Peyer's patch (tissue), 4 donors: ENCODE data around the gene RBM20. TPM values are rescaled to one million over a fixed set of nuclear protein-coding genes. Genes with fewer than 3 reads are reported as not detected.
A peak's percentile ranks its signal among the peaks of the same experiment; 100 is the strongest.

Experiments
- DNase-seq, 3 donors: peaks; one replicate each; pipeline ENCODE4 v3.0.0-alpha.2; 2017 to 2019
- H3K27ac ChIP-seq, 4 donors: fragments of 200-600 bp; sonication (generic); one replicate each; pipeline ENCODE4 v1.5.1; 2016 to 2019
- H3K27me3 ChIP-seq, 2 donors: fragments of 200-600 bp; sonication (generic); one replicate each; pipeline ENCODE4 v1.5.1; 2019
- H3K36me3 ChIP-seq, 3 donors: fragments of 200-600 bp; sonication (generic); one replicate each; pipeline ENCODE4 v1.5.1; 2016 to 2019
- H3K4me1 ChIP-seq, 4 donors: fragments of 200-600 bp; sonication (generic); one replicate each; pipeline ENCODE4 v1.5.1; 2016 to 2019
- H3K4me3 ChIP-seq, 4 donors: fragments of 200-600 bp; sonication (generic); 1 replicate in 3 of 4; 2 replicates in 1 of 4; pipeline ENCODE4 v1.5.1; 2016 to 2019; ENCODE audit warnings: mild to moderate bottlenecking in 1 of 4
- H3K9me3 ChIP-seq, 4 donors: fragments of 200-600 bp; sonication (generic); one replicate each; pipeline ENCODE4 v1.5.1; 2016 to 2019; ENCODE audit warnings: mild to moderate bottlenecking in 1 of 4
- CTCF ChIP-seq, 6 experiments: fragments of 450-650 bp in 4 of 6; fragments of 200-600 bp in 2 of 6; sonication (generic) in 1 of 6; IDR thresholded peaks; one replicate each; pipeline ENCODE4 v1.5.1; 2017 to 2019; ENCODE audit warnings: antibody characterized with exemption in 6 of 6, mild to moderate bottlenecking in 3 of 6, moderate library complexity in 1 of 6
- POLR2A ChIP-seq, 2 donors: fragments of 450-650 bp; IDR thresholded peaks; one replicate each; pipeline ENCODE4 v1.5.1; 2017; ENCODE audit warnings: antibody characterized with exemption in 2 of 2, mild to moderate bottlenecking in 2 of 2, moderate library complexity in 2 of 2
- total RNA-seq, 4 donors: library from RNA; depleted of rRNA; stranded (reverse); fragments of >200 nt; gene quantifications; one replicate each; pipeline ENCODE4 v1.1.0, GENCODE V29; 2016

Gene RBM20
- total RNA-seq, 4 donors from 2014 or later, result 0.80 to 4.1 (median 1.2) TPM

DNA sequence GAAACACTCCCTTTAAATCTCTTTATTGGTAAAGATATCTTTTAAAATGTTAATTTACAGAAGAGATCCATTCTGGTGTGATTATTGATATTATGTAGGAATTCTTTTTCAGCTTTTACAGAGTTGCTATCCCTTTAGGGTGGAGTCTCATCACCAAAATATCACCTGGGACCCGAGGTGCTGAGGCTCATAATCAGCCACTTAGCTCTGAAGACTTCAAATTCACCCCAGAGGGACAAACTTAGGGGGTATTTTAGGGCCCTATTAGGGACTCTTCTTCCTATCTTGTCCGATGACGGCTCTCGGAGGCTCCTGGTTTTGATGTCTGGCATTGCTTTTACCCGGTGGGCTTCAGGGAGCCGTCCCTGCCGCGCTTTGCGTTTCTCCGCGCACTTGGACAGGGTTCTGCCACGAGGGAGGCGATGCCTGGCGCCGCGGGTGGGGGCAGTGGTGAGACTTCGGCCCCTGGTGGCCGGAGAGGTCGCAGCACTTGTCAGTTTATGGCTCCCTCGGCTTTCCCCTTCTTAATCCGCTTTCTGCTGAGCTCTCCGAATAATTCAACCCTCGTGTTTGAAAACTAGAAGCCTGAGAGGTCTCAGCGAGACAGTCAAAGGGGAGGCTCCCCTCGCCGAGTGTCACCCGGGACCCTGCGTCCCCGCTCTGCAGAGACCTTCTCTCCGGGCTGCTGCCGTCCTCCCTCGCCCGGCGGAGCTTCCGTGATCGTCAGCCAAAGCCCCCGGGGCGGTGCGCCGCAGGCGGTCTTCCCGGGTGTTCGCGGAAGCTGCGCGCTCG lies 27.8 kb downstream of the RBM20 start:
- peaks cover 0 to 5% (median 0%) of the 10 kb centered on the region in 4 donors for H3K4me1 ChIP-seq
- peak; percentile 67 to 87 (median 84) for DNase-seq
- H3K36me3 ChIP-seq, result no peaks in the 10 kb centered on the region
- no peaks in the 10 kb centered on the region for H3K9me3 ChIP-seq
- peak; percentile 58 to 91 (median 72) for TF ChIP-seq CTCF (IDR thresholded peaks at IDR 0.05)
- TF ChIP-seq POLR2A (IDR thresholded peaks at IDR 0.05), result no peak
- H3K27me3 ChIP-seq, result no peaks in the 10 kb centered on the region
- H3K4me3 ChIP-seq, result peak overlapping the region; percentile 44 to 60 (median 55)
- H3K27ac ChIP-seq, result peak overlapping the region in 3 of 4 donors; percentile 35 to 67 (median 55)

- TF ChIP-seq CTCF (IDR thresholded peaks at IDR 0.05) (no peak), POLR2A (IDR thresholded peaks at IDR 0.05) (no peak)
- H3K27me3 ChIP-seq, result no peaks in the 10 kb centered on the region
- H3K27ac ChIP-seq, result peak overlapping the region in 3 of 4 donors; percentile 35 to 67 (median 55)
- no peak for DNase-seq
- no peaks in the 10 kb centered on the region for H3K9me3 ChIP-seq
- peak overlapping the region; percentile 44 to 60 (median 55) for H3K4me3 ChIP-seq
- peaks cover 0 to 5% (median 0%) of the 10 kb centered on the region in 4 donors for H3K4me1 ChIP-seq
- H3K36me3 ChIP-seq, result no peaks in the 10 kb centered on the region
Observed at GRCh38 chr10:110672580-110672919, 28.4 kb downstream of the RBM20 start.

- Histone ChIP-seq H3K27me3 (no peaks in the 10 kb centered on the region), H3K4me3 (no peak overlapping the region), H3K9me3 (no peaks in the 10 kb centered on the region), H3K4me1 (peaks cover 0 to 5% (median 0%) of the 10 kb centered on the region in 4 donors), H3K27ac (no peak overlapping the region), H3K36me3 (no peaks in the 10 kb centered on the region)
- TF ChIP-seq CTCF (IDR thresholded peaks at IDR 0.05), result no peak
- TF ChIP-seq POLR2A (IDR thresholded peaks at IDR 0.05), result no peak
- DNase-seq, result no peak
Observed at GRCh38 chr10:110676016-110676415, 31.9 kb downstream of the RBM20 start.

- TF ChIP-seq POLR2A (IDR thresholded peaks at IDR 0.05), result no peak
- TF ChIP-seq CTCF (IDR thresholded peaks at IDR 0.05), result no peak
- Histone ChIP-seq H3K4me1 (no peaks in the 10 kb centered on the region), H3K27ac (no peak overlapping the region), H3K36me3 (no peaks in the 10 kb centered on the region), H3K27me3 (no peaks in the 10 kb centered on the region), H3K9me3 (no peaks in the 10 kb centered on the region), H3K4me3 (no peak overlapping the region)
- no peak for DNase-seq
Observed at GRCh38 chr10:110679486-110680272, 35.5 kb downstream of the RBM20 start.

GRCh38 chr10:110680273-110681020 lies 36.3 kb downstream of the RBM20 start:
- TF ChIP-seq POLR2A (IDR thresholded peaks at IDR 0.05) (no peak), CTCF (IDR thresholded peaks at IDR 0.05) (no peak)
- Histone ChIP-seq H3K27ac (no peak overlapping the region), H3K36me3 (no peaks in the 10 kb centered on the region), H3K9me3 (no peaks in the 10 kb centered on the region), H3K4me3 (no peak overlapping the region), H3K27me3 (no peaks in the 10 kb centered on the region), H3K4me1 (no peaks in the 10 kb centered on the region)
- DNase-seq, result no peak
